Measurements from ENCODE around the gene UBE3A. TPM values are rescaled to one million over a fixed set of nuclear protein-coding genes. Genes with fewer than 3 reads are reported as not detected.

UBE3A gene
- total RNA-seq, 1 donor from 2014 or later: 102 TPM

DNA sequence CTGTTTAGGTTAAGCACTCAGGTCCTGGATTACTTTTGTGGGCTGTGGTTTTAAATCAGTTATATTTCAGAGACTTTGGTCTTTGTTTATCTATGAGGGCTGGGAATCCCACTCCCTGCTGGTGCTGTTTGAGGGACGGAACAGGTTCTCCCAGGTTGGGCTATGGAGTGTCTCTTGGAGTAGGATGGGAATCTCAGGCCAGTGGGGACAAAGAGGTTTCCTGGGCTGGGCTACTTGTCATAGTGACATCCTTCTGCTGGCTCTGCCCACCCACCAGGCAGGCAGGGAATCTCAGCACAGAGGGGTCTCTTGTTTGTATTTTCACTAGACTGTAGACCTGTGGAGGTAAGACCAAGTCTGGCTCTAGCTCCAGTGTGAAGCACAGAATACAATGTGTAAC, 47.2 kb upstream of the UBE3A start:
- Histone ChIP-seq H3K4me3 (ENCODE audit: insufficient read depth, low read depth, low read length) (no peak overlapping the region), H3K9ac (ENCODE audit: low read length) (no peak overlapping the region), H3K4me2 (ENCODE audit: low read length) (no peak overlapping the region), H4K20me1 (ENCODE audit: insufficient read depth, low read length) (no peaks in the 10 kb centered on the region), H3K79me2 (ENCODE audit: insufficient read depth, low read length) (no peaks in the 10 kb centered on the region), H2AFZ (ENCODE audit: low read depth, low read length) (no peak overlapping the region), H3K27me3 (ENCODE audit: insufficient read depth, low read length) (no peaks in the 10 kb centered on the region), H3K9me3 (ENCODE audit: insufficient read depth, low read depth, low read length) (no peaks in the 10 kb centered on the region), H3K36me3 (ENCODE audit: insufficient read depth, low read length) (no peaks in the 10 kb centered on the region), H3K27ac (ENCODE audit: low read depth, low read length) (no peak overlapping the region), H3K4me1 (ENCODE audit: insufficient read depth, low read length) (no peaks in the 10 kb centered on the region)
- no peak for DNase-seq (ENCODE audit: low read depth)
- no peaks in the 10 kb centered on the region for H3K36me3 Mint-ChIP-seq (ENCODE audit: low read depth, unreplicated experiment)
- no peak for FAIRE-seq
- H3K27me3 Mint-ChIP-seq (ENCODE audit: low read depth, unreplicated experiment): no peaks in the 10 kb centered on the region
- no peak overlapping the region for H3K4me3 Mint-ChIP-seq (ENCODE audit: unreplicated experiment)
- peaks cover 3% of the 10 kb centered on the region for H3K9me3 Mint-ChIP-seq (ENCODE audit: unreplicated experiment)
- peaks cover 6% of the 10 kb centered on the region for H3K4me1 Mint-ChIP-seq (ENCODE audit: low read depth, unreplicated experiment)
- TF ChIP-seq EZH2 (IDR thresholded peaks at IDR 0.05; ENCODE audit: insufficient read depth, low read length): no peak
- H3K27ac Mint-ChIP-seq (ENCODE audit: unreplicated experiment): no peak overlapping the region

DNA sequence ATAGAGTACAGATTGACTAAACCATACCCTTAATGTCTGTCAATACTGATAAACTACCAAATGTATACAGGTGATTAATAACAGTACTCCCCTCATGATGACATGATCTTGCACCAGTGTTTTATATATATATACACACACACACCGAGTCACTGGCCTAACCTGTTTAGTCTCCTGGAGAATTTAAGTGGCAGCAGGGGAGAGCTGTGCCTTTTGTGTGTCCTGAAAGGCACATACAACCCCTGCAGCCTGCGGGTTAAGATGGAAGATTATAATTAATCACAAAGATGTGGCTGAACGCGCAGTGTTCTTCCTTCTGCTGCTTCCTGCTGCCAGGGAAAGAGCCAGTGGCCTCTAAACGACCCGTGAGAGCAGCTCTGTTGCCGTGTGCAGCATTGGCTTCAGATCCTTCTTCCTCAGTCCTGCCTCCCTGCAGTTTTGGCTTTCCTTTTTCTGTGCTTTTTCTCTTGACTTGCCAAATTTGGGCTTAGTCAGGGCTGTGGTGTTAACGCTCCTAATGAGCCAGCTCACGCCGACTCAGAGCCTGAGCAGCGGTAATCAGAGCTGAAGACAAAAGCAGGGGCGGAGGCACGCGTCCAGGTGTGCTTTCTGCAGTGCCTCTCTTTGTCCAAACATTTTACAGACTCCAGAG, 42.5 kb upstream of the UBE3A start:
- H3K4me3 ChIP-seq (ENCODE audit: insufficient read depth, low read depth, low read length): no peak overlapping the region
- H3K79me2 ChIP-seq (ENCODE audit: insufficient read depth, low read length): no peaks in the 10 kb centered on the region
- peak overlapping the region; percentile 90 for H2AFZ ChIP-seq (ENCODE audit: low read depth, low read length)
- no peak for FAIRE-seq
- Mint-ChIP-seq H3K36me3 (ENCODE audit: low read depth, unreplicated experiment) (no peaks in the 10 kb centered on the region), H3K4me3 (ENCODE audit: unreplicated experiment) (no peak overlapping the region), H3K9me3 (ENCODE audit: unreplicated experiment) (peaks cover 2% of the 10 kb centered on the region), H3K27ac (ENCODE audit: unreplicated experiment) (no peak overlapping the region), H3K27me3 (ENCODE audit: low read depth, unreplicated experiment) (peaks cover 5% of the 10 kb centered on the region), H3K4me1 (ENCODE audit: low read depth, unreplicated experiment) (peaks cover 8% of the 10 kb centered on the region)
- peak overlapping the region; percentile 70 for H3K4me2 ChIP-seq (ENCODE audit: low read length)
- no peaks in the 10 kb centered on the region for H3K9me3 ChIP-seq (ENCODE audit: insufficient read depth, low read depth, low read length)
- no peaks in the 10 kb centered on the region for H3K27me3 ChIP-seq (ENCODE audit: insufficient read depth, low read length)
- no peaks in the 10 kb centered on the region for H3K4me1 ChIP-seq (ENCODE audit: insufficient read depth, low read length)
- no peak overlapping the region for H3K9ac ChIP-seq (ENCODE audit: low read length)
- H3K36me3 ChIP-seq (ENCODE audit: insufficient read depth, low read length): no peaks in the 10 kb centered on the region
- H4K20me1 ChIP-seq (ENCODE audit: insufficient read depth, low read length): no peaks in the 10 kb centered on the region
- no peak overlapping the region for H3K27ac ChIP-seq (ENCODE audit: low read depth, low read length)
- peak; percentile 18 for DNase-seq (ENCODE audit: low read depth)
- TF ChIP-seq, protein P1, sequence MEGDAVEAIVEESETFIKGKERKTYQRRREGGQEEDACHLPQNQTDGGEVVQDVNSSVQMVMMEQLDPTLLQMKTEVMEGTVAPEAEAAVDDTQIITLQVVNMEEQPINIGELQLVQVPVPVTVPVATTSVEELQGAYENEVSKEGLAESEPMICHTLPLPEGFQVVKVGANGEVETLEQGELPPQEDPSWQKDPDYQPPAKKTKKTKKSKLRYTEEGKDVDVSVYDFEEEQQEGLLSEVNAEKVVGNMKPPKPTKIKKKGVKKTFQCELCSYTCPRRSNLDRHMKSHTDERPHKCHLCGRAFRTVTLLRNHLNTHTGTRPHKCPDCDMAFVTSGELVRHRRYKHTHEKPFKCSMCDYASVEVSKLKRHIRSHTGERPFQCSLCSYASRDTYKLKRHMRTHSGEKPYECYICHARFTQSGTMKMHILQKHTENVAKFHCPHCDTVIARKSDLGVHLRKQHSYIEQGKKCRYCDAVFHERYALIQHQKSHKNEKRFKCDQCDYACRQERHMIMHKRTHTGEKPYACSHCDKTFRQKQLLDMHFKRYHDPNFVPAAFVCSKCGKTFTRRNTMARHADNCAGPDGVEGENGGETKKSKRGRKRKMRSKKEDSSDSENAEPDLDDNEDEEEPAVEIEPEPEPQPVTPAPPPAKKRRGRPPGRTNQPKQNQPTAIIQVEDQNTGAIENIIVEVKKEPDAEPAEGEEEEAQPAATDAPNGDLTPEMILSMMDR (IDR thresholded peaks at IDR 0.05; ENCODE audit: insufficient read depth, low read depth, low read length): no peak
- TF ChIP-seq EZH2 (IDR thresholded peaks at IDR 0.05; ENCODE audit: insufficient read depth, low read length): no peak

DNA sequence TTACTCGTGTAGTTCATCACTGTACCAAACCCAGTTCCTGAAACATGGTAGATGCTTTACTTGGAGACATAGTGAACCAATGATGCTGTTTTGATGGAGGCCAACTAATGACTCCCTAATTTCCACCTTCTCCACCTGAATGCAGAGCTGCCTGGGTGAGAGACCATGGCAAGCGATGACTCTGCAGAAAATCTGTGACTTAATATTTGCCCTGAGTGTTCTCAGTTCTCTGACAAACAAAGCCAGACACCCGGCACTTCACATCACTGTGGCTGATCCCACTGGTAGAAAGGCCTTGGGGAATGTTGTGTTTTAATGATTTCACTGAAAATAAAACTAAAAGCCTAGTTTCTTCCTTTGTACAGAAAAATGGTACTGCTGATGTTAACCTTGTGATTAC, 39.5 kb upstream of the UBE3A start:
- Mint-ChIP-seq H3K4me3 (ENCODE audit: unreplicated experiment) (no peak overlapping the region), H3K4me1 (ENCODE audit: low read depth, unreplicated experiment) (peaks cover 8% of the 10 kb centered on the region), H3K9me3 (ENCODE audit: unreplicated experiment) (peaks cover 2% of the 10 kb centered on the region), H3K27me3 (ENCODE audit: low read depth, unreplicated experiment) (peaks cover 5% of the 10 kb centered on the region), H3K36me3 (ENCODE audit: low read depth, unreplicated experiment) (no peaks in the 10 kb centered on the region), H3K27ac (ENCODE audit: unreplicated experiment) (no peak overlapping the region)
- Histone ChIP-seq H3K79me2 (ENCODE audit: insufficient read depth, low read length) (no peaks in the 10 kb centered on the region), H3K9ac (ENCODE audit: low read length) (no peak overlapping the region), H4K20me1 (ENCODE audit: insufficient read depth, low read length) (no peaks in the 10 kb centered on the region), H3K27ac (ENCODE audit: low read depth, low read length) (no peak overlapping the region), H3K4me3 (ENCODE audit: insufficient read depth, low read depth, low read length) (no peak overlapping the region), H3K4me2 (ENCODE audit: low read length) (no peak overlapping the region), H3K4me1 (ENCODE audit: insufficient read depth, low read length) (no peaks in the 10 kb centered on the region), H3K27me3 (ENCODE audit: insufficient read depth, low read length) (no peaks in the 10 kb centered on the region), H2AFZ (ENCODE audit: low read depth, low read length) (no peak overlapping the region), H3K36me3 (ENCODE audit: insufficient read depth, low read length) (no peaks in the 10 kb centered on the region), H3K9me3 (ENCODE audit: insufficient read depth, low read depth, low read length) (no peaks in the 10 kb centered on the region)
- DNase-seq (ENCODE audit: low read depth) (no peak), FAIRE-seq (no peak)
- TF ChIP-seq, protein P1 (IDR thresholded peaks at IDR 0.05; ENCODE audit: insufficient read depth, low read depth, low read length): no peak
- TF ChIP-seq EZH2 (IDR thresholded peaks at IDR 0.05; ENCODE audit: insufficient read depth, low read length): no peak

Measured in astrocyte (in vitro differentiated cells and primary cell).